Measurements from ENCODE around the gene ERC2. TPM values are rescaled to one million over a fixed set of nuclear protein-coding genes. Genes with fewer than 3 reads are reported as not detected.

The ERC2 gene
- total RNA-seq, 1 donor from 2014 or later = 32.5 TPM

- Mint-ChIP-seq H3K27ac (no peak overlapping the region), H3K4me1 (ENCODE audit: low read depth) (peaks cover 5% of the 10 kb centered on the region), H3K4me3 (ENCODE audit: low read depth) (no peak overlapping the region), H3K9me3 (ENCODE audit: low read depth) (no peaks in the 10 kb centered on the region), H3K27me3 (no peaks in the 10 kb centered on the region), H3K36me3 (ENCODE audit: insufficient read depth) (peaks cover 2% of the 10 kb centered on the region)
- no peak for DNase-seq (ENCODE audit: low spot score, unreplicated experiment)
- TF ChIP-seq, protein P1, sequence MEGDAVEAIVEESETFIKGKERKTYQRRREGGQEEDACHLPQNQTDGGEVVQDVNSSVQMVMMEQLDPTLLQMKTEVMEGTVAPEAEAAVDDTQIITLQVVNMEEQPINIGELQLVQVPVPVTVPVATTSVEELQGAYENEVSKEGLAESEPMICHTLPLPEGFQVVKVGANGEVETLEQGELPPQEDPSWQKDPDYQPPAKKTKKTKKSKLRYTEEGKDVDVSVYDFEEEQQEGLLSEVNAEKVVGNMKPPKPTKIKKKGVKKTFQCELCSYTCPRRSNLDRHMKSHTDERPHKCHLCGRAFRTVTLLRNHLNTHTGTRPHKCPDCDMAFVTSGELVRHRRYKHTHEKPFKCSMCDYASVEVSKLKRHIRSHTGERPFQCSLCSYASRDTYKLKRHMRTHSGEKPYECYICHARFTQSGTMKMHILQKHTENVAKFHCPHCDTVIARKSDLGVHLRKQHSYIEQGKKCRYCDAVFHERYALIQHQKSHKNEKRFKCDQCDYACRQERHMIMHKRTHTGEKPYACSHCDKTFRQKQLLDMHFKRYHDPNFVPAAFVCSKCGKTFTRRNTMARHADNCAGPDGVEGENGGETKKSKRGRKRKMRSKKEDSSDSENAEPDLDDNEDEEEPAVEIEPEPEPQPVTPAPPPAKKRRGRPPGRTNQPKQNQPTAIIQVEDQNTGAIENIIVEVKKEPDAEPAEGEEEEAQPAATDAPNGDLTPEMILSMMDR (IDR thresholded peaks at IDR 0.05; ENCODE audit: unreplicated experiment) = no peak
Measured at GRCh38 chr3:55629432-55629831, 838.8 kb downstream of the ERC2 start.

GRCh38 chr3:55626279-55626665 is 842.0 kb downstream of the ERC2 start:
- Mint-ChIP-seq H3K36me3 (ENCODE audit: insufficient read depth) (peaks cover 2% of the 10 kb centered on the region), H3K4me3 (ENCODE audit: low read depth) (no peak overlapping the region), H3K27ac (no peak overlapping the region), H3K27me3 (no peaks in the 10 kb centered on the region), H3K4me1 (ENCODE audit: low read depth) (peaks cover 5% of the 10 kb centered on the region), H3K9me3 (ENCODE audit: low read depth) (no peaks in the 10 kb centered on the region)
- TF ChIP-seq, protein P1 (IDR thresholded peaks at IDR 0.05; ENCODE audit: unreplicated experiment) = no peak
- no peak for DNase-seq (ENCODE audit: low spot score, unreplicated experiment)

- Mint-ChIP-seq H3K4me3 (ENCODE audit: low read depth) (no peak overlapping the region), H3K27ac (no peak overlapping the region), H3K27me3 (no peaks in the 10 kb centered on the region), H3K4me1 (ENCODE audit: low read depth) (peaks cover 4% of the 10 kb centered on the region), H3K9me3 (ENCODE audit: low read depth) (no peaks in the 10 kb centered on the region), H3K36me3 (ENCODE audit: insufficient read depth) (no peaks in the 10 kb centered on the region)
- no peak for DNase-seq (ENCODE audit: low spot score, unreplicated experiment)
- TF ChIP-seq, protein P1 (IDR thresholded peaks at IDR 0.05; ENCODE audit: unreplicated experiment) = no peak
Measured at GRCh38 chr3:55624238-55624637, 844.0 kb downstream of the ERC2 start.

GRCh38 chr3:55623786-55624185 is 844.5 kb downstream of the ERC2 start:
- no peaks in the 10 kb centered on the region for H3K27me3 Mint-ChIP-seq
- no peak overlapping the region for H3K27ac Mint-ChIP-seq
- H3K36me3 Mint-ChIP-seq (ENCODE audit: insufficient read depth) = no peaks in the 10 kb centered on the region
- TF ChIP-seq, protein P1 (IDR thresholded peaks at IDR 0.05; ENCODE audit: unreplicated experiment) = no peak
- peaks cover 4% of the 10 kb centered on the region for H3K4me1 Mint-ChIP-seq (ENCODE audit: low read depth)
- DNase-seq (ENCODE audit: low spot score, unreplicated experiment) = no peak
- no peaks in the 10 kb centered on the region for H3K9me3 Mint-ChIP-seq (ENCODE audit: low read depth)
- H3K4me3 Mint-ChIP-seq (ENCODE audit: low read depth) = no peak overlapping the region

GRCh38 chr3:55622733-55623132 is 845.5 kb downstream of the ERC2 start:
- TF ChIP-seq, protein P1 (IDR thresholded peaks at IDR 0.05; ENCODE audit: unreplicated experiment) = no peak
- Mint-ChIP-seq H3K9me3 (ENCODE audit: low read depth) (no peaks in the 10 kb centered on the region), H3K4me1 (ENCODE audit: low read depth) (peaks cover 3% of the 10 kb centered on the region), H3K27ac (no peak overlapping the region), H3K27me3 (no peaks in the 10 kb centered on the region), H3K36me3 (ENCODE audit: insufficient read depth) (no peaks in the 10 kb centered on the region), H3K4me3 (ENCODE audit: low read depth) (no peak overlapping the region)
- no peak for DNase-seq (ENCODE audit: low spot score, unreplicated experiment)
